Measurements from ENCODE around the gene STEAP1B.

STEAP1B gene

GRCh38 chr7:22545529-22545928, 45.5 kb upstream of the STEAP1B start:
- Histone ChIP-seq H2BK12ac (ENCODE audit: low read length) (no peak overlapping the region), H3K4me1 (ENCODE audit: control insufficient read depth in 1 of 2, insufficient read depth in 2 of 2, low read length in 2 of 2) (peaks cover 0 to 3% of the 10 kb centered on the region in 2 experiments), H3K79me2 (ENCODE audit: control insufficient read depth, insufficient read depth, low read length, poor library complexity) (no peaks in the 10 kb centered on the region), H3K14ac (ENCODE audit: low read length) (no peak overlapping the region), H3K18ac (ENCODE audit: low read length) (no peak overlapping the region), H3K4ac (ENCODE audit: low read depth, low read length) (no peak overlapping the region), H3K79me1 (ENCODE audit: low read length) (no peaks in the 10 kb centered on the region), H3K9ac (ENCODE audit: low read length) (no peak overlapping the region), H4K12ac (ENCODE audit: low read depth, low read length) (no peak overlapping the region), H3K36me3 (ENCODE audit: control insufficient read depth in 1 of 2, insufficient read depth in 2 of 2, low read length in 2 of 2) (no peaks in the 10 kb centered on the region), H4K91ac (ENCODE audit: low read depth, low read length) (no peak overlapping the region), H2AFZ (ENCODE audit: insufficient read depth, low read length, poor library complexity) (no peak overlapping the region), H2BK5ac (ENCODE audit: low read depth, low read length, poor library complexity) (no peak overlapping the region), H3K23ac (ENCODE audit: low read length) (no peak overlapping the region), H3K4me2 (ENCODE audit: low read length) (no peak overlapping the region), H3K4me3 (ENCODE audit: low read depth, low read length) (no peak overlapping the region), H2BK120ac (ENCODE audit: insufficient read depth, low read length, poor library complexity) (no peak overlapping the region), H3K27me3 (ENCODE audit: insufficient read depth, low read length) (no peaks in the 10 kb centered on the region), H2AK5ac (ENCODE audit: low read length) (no peak overlapping the region), H4K8ac (ENCODE audit: low read depth, low read length) (no peak overlapping the region), H3K27ac (ENCODE audit: low read depth, low read length) (no peak overlapping the region), H3K9me3 (ENCODE audit: insufficient read depth, low read depth, low read length) (no peaks in the 10 kb centered on the region)
- WGBS (ENCODE audit: extremely low coverage, insufficient coverage, insufficient read length), result no CpG with 5 or more reads among the region's 2 CpGs
- no peak for DNase-seq

GRCh38 chr7:22544245-22544644, 44.3 kb upstream of the STEAP1B start:
- WGBS (ENCODE audit: extremely low coverage, insufficient coverage, insufficient read length), result no CpG with 5 or more reads among the region's 4 CpGs
- no peak overlapping the region for H3K27ac ChIP-seq (ENCODE audit: low read depth, low read length)
- no peak overlapping the region for H2BK120ac ChIP-seq (ENCODE audit: insufficient read depth, low read length, poor library complexity)
- H2BK5ac ChIP-seq (ENCODE audit: low read depth, low read length, poor library complexity), result no peak overlapping the region
- no peak overlapping the region for H3K4me2 ChIP-seq (ENCODE audit: low read length)
- H2AFZ ChIP-seq (ENCODE audit: insufficient read depth, low read length, poor library complexity), result no peak overlapping the region
- H3K79me2 ChIP-seq (ENCODE audit: control insufficient read depth, insufficient read depth, low read length, poor library complexity), result no peaks in the 10 kb centered on the region
- no peak overlapping the region for H2AK5ac ChIP-seq (ENCODE audit: low read length)
- H3K9me3 ChIP-seq (ENCODE audit: insufficient read depth, low read depth, low read length), result no peaks in the 10 kb centered on the region
- no peak overlapping the region for H4K12ac ChIP-seq (ENCODE audit: low read depth, low read length)
- H4K8ac ChIP-seq (ENCODE audit: low read depth, low read length), result no peak overlapping the region
- no peak overlapping the region for H2BK12ac ChIP-seq (ENCODE audit: low read length)
- H4K91ac ChIP-seq (ENCODE audit: low read depth, low read length), result no peak overlapping the region
- no peaks in the 10 kb centered on the region for H3K36me3 ChIP-seq (ENCODE audit: control insufficient read depth in 1 of 2, insufficient read depth in 2 of 2, low read length in 2 of 2)
- no peak overlapping the region for H3K23ac ChIP-seq (ENCODE audit: low read length)
- H3K4ac ChIP-seq (ENCODE audit: low read depth, low read length), result no peak overlapping the region
- H3K79me1 ChIP-seq (ENCODE audit: low read length), result no peaks in the 10 kb centered on the region
- no peak overlapping the region for H3K9ac ChIP-seq (ENCODE audit: low read length)
- no peak overlapping the region for H3K4me3 ChIP-seq (ENCODE audit: low read depth, low read length)
- H3K14ac ChIP-seq (ENCODE audit: low read length), result no peak overlapping the region
- no peak overlapping the region for H3K18ac ChIP-seq (ENCODE audit: low read length)
- no peaks in the 10 kb centered on the region for H3K27me3 ChIP-seq (ENCODE audit: insufficient read depth, low read length)
- no peaks in the 10 kb centered on the region for H3K4me1 ChIP-seq (ENCODE audit: control insufficient read depth in 1 of 2, insufficient read depth in 2 of 2, low read length in 2 of 2)
- peak; percentile 55 to 81 for DNase-seq

- H3K27ac ChIP-seq (ENCODE audit: low read depth, low read length), result no peak overlapping the region
- no peak overlapping the region for H2BK5ac ChIP-seq (ENCODE audit: low read depth, low read length, poor library complexity)
- H3K4ac ChIP-seq (ENCODE audit: low read depth, low read length), result no peak overlapping the region
- H3K27me3 ChIP-seq (ENCODE audit: insufficient read depth, low read length), result no peaks in the 10 kb centered on the region
- no peak overlapping the region for H2BK120ac ChIP-seq (ENCODE audit: insufficient read depth, low read length, poor library complexity)
- no peaks in the 10 kb centered on the region for H3K79me1 ChIP-seq (ENCODE audit: low read length)
- no peak for DNase-seq
- WGBS (ENCODE audit: extremely low coverage, insufficient coverage, insufficient read length), result no CpG with 5 or more reads among the region's 7 CpGs
- H2BK12ac ChIP-seq (ENCODE audit: low read length), result no peak overlapping the region
- H3K14ac ChIP-seq (ENCODE audit: low read length), result no peak overlapping the region
- H4K8ac ChIP-seq (ENCODE audit: low read depth, low read length), result no peak overlapping the region
- no peaks in the 10 kb centered on the region for H3K4me1 ChIP-seq (ENCODE audit: control insufficient read depth in 1 of 2, insufficient read depth in 2 of 2, low read length in 2 of 2)
- H4K12ac ChIP-seq (ENCODE audit: low read depth, low read length), result no peak overlapping the region
- H3K4me2 ChIP-seq (ENCODE audit: low read length), result no peak overlapping the region
- H3K23ac ChIP-seq (ENCODE audit: low read length), result no peak overlapping the region
- no peaks in the 10 kb centered on the region for H3K36me3 ChIP-seq (ENCODE audit: control insufficient read depth in 1 of 2, insufficient read depth in 2 of 2, low read length in 2 of 2)
- no peak overlapping the region for H2AK5ac ChIP-seq (ENCODE audit: low read length)
- H4K91ac ChIP-seq (ENCODE audit: low read depth, low read length), result no peak overlapping the region
- no peaks in the 10 kb centered on the region for H3K79me2 ChIP-seq (ENCODE audit: control insufficient read depth, insufficient read depth, low read length, poor library complexity)
- no peaks in the 10 kb centered on the region for H3K9me3 ChIP-seq (ENCODE audit: insufficient read depth, low read depth, low read length)
- H3K18ac ChIP-seq (ENCODE audit: low read length), result no peak overlapping the region
- no peak overlapping the region for H3K4me3 ChIP-seq (ENCODE audit: low read depth, low read length)
- no peak overlapping the region for H2AFZ ChIP-seq (ENCODE audit: insufficient read depth, low read length, poor library complexity)
- no peak overlapping the region for H3K9ac ChIP-seq (ENCODE audit: low read length)
These were observed 43.2 kb upstream of the STEAP1B start for GRCh38 chr7:22543169-22543568.

- Histone ChIP-seq H2BK5ac (ENCODE audit: low read depth, low read length, poor library complexity) (no peak overlapping the region), H3K4me1 (ENCODE audit: control insufficient read depth in 1 of 2, insufficient read depth in 2 of 2, low read length in 2 of 2) (no peaks in the 10 kb centered on the region), H3K14ac (ENCODE audit: low read length) (no peak overlapping the region), H4K8ac (ENCODE audit: low read depth, low read length) (no peak overlapping the region), H3K4me3 (ENCODE audit: low read depth, low read length) (no peak overlapping the region), H3K27me3 (ENCODE audit: insufficient read depth, low read length) (no peaks in the 10 kb centered on the region), H3K9me3 (ENCODE audit: insufficient read depth, low read depth, low read length) (no peaks in the 10 kb centered on the region), H3K36me3 (ENCODE audit: control insufficient read depth in 1 of 2, insufficient read depth in 2 of 2, low read length in 2 of 2) (no peaks in the 10 kb centered on the region), H2AK5ac (ENCODE audit: low read length) (no peak overlapping the region), H2BK12ac (ENCODE audit: low read length) (no peak overlapping the region), H3K23ac (ENCODE audit: low read length) (no peak overlapping the region), H3K18ac (ENCODE audit: low read length) (no peak overlapping the region), H2BK120ac (ENCODE audit: insufficient read depth, low read length, poor library complexity) (no peak overlapping the region), H3K9ac (ENCODE audit: low read length) (no peak overlapping the region), H4K12ac (ENCODE audit: low read depth, low read length) (no peak overlapping the region), H3K4ac (ENCODE audit: low read depth, low read length) (no peak overlapping the region), H3K27ac (ENCODE audit: low read depth, low read length) (no peak overlapping the region), H3K79me2 (ENCODE audit: control insufficient read depth, insufficient read depth, low read length, poor library complexity) (no peaks in the 10 kb centered on the region), H2AFZ (ENCODE audit: insufficient read depth, low read length, poor library complexity) (no peak overlapping the region), H3K79me1 (ENCODE audit: low read length) (no peaks in the 10 kb centered on the region), H3K4me2 (ENCODE audit: low read length) (no peak overlapping the region), H4K91ac (ENCODE audit: low read depth, low read length) (no peak overlapping the region)
- DNase-seq, result no peak
- WGBS (ENCODE audit: extremely low coverage, insufficient coverage, insufficient read length), result no CpG with 5 or more reads among the region's 5 CpGs
These were observed 42.7 kb upstream of the STEAP1B start for GRCh38 chr7:22542669-22543068.
